OCI-LY1 (cell line): ENCODE measurements around the gene UBA6.

Source experiments
- CTCF ChIP-seq: fragments of 200-600 bp; sonication (generic), shearing (Covaris generic); IDR thresholded peaks from 2 replicates; pipeline ENCODE4 v1.5.1; 2017; ENCODE audit warnings: mild to moderate bottlenecking, antibody characterized with exemption, low read length, moderate library complexity, mixed read lengths
- EZH2 ChIP-seq: fragments of 200-600 bp; sonication (generic), shearing (Covaris generic); IDR thresholded peaks from 2 replicates; pipeline ENCODE4 v1.8.0; 2017; ENCODE audit warnings: borderline replicate concordance, mixed run types, mild to moderate bottlenecking, antibody characterized with exemption, low read length, moderate library complexity, mixed read lengths

- no peak for TF ChIP-seq EZH2
- no peak for TF ChIP-seq CTCF
These were observed 21.0 kb upstream of the UBA6 start for GRCh38 chr4:67721770-67722597.
